ENCODE data around the gene UBE2F.
"Not testable (repeated sequence)": the region's sequence is repeated elsewhere in the genome, so short reads cannot be mapped to it uniquely, and the experiment has no call there.

Gene UBE2F

GRCh38 chr2:237942513-237942899, 24.3 kb upstream of the UBE2F start:
- no peak for DNase-seq (ENCODE audit: low read depth)
- no peak overlapping the region for H3K4me3 ChIP-seq (ENCODE audit: low read depth, low read length)

GRCh38 chr2:237943395-237944094, 23.3 kb upstream of the UBE2F start:
- no peak for DNase-seq (ENCODE audit: low read depth)
- no peak overlapping the region for H3K4me3 ChIP-seq (ENCODE audit: low read depth, low read length)

- no peak overlapping the region for H3K4me3 ChIP-seq (ENCODE audit: low read depth, low read length)
- DNase-seq (ENCODE audit: low read depth): no peak
Observed at GRCh38 chr2:237944302-237944701, 22.5 kb upstream of the UBE2F start.

GRCh38 chr2:237946423-237946822, 20.4 kb upstream of the UBE2F start:
- no peak overlapping the region for H3K4me3 ChIP-seq (ENCODE audit: low read depth, low read length)
- no peak for DNase-seq (ENCODE audit: low read depth)

- not testable (repeated sequence) for DNase-seq (ENCODE audit: low read depth); H3K4me3 ChIP-seq (ENCODE audit: low read depth, low read length)
Observed at GRCh38 chr2:237951354-237951753, 15.5 kb upstream of the UBE2F start.

- no peak overlapping the region for H3K4me3 ChIP-seq (ENCODE audit: low read depth, low read length)
- DNase-seq (ENCODE audit: low read depth): no peak
Observed at GRCh38 chr2:237951878-237952277, 14.9 kb upstream of the UBE2F start.

GRCh38 chr2:237952851-237953250, 14.0 kb upstream of the UBE2F start:
- no peak overlapping the region for H3K4me3 ChIP-seq (ENCODE audit: low read depth, low read length)
- no peak for DNase-seq (ENCODE audit: low read depth)

- H3K4me3 ChIP-seq (ENCODE audit: low read depth, low read length): peak overlapping the region; percentile 27
- no peak for DNase-seq (ENCODE audit: low read depth)
Observed at GRCh38 chr2:237955640-237956401, 11.0 kb upstream of the UBE2F start.

GRCh38 chr2:237956402-237956736, 10.4 kb upstream of the UBE2F start:
- peak overlapping the region; percentile 27 for H3K4me3 ChIP-seq (ENCODE audit: low read depth, low read length)
- DNase-seq (ENCODE audit: low read depth): no peak

- no peak overlapping the region for H3K4me3 ChIP-seq (ENCODE audit: low read depth, low read length)
- no peak for DNase-seq (ENCODE audit: low read depth)
Observed at GRCh38 chr2:237961637-237962036, 5.2 kb upstream of the UBE2F start.

GRCh38 chr2:237962432-237963084, 4.3 kb upstream of the UBE2F start:
- no peak overlapping the region for H3K4me3 ChIP-seq (ENCODE audit: low read depth, low read length)
- no peak for DNase-seq (ENCODE audit: low read depth)

- DNase-seq (ENCODE audit: low read depth); H3K4me3 ChIP-seq (ENCODE audit: low read depth, low read length): not testable (repeated sequence)
Observed at GRCh38 chr2:237963490-237963991, 3.3 kb upstream of the UBE2F start.

- H3K4me3 ChIP-seq (ENCODE audit: low read depth, low read length): no peak overlapping the region
- DNase-seq (ENCODE audit: low read depth): no peak
Observed at GRCh38 chr2:237964194-237964577, 2.6 kb upstream of the UBE2F start.

- H3K4me3 ChIP-seq (ENCODE audit: low read depth, low read length): no peak overlapping the region
- DNase-seq (ENCODE audit: low read depth): no peak
Observed at GRCh38 chr2:237964578-237965404, 2.0 kb upstream of the UBE2F start.

GRCh38 chr2:237965844-237966243, 970 bp upstream of the UBE2F start:
- peak overlapping the region; percentile 70 for H3K4me3 ChIP-seq (ENCODE audit: low read depth, low read length)

GRCh38 chr2:237966250-237966564, 607 bp upstream of the UBE2F start:
- H3K4me3 ChIP-seq (ENCODE audit: low read depth, low read length): peak overlapping the region; percentile 70
- no peak for DNase-seq (ENCODE audit: low read depth)

More at GRCh38 chr2:237965844-237966243, 970 bp upstream of the UBE2F start:
- DNase-seq (ENCODE audit: low read depth): not testable (repeated sequence)

GRCh38 chr2:237967463-237967951, 693 bp downstream of the UBE2F start:
- DNase-seq (ENCODE audit: low read depth): no peak
- peak overlapping the region; percentile 80 for H3K4me3 ChIP-seq (ENCODE audit: low read depth, low read length)

- peak; percentile 47 for DNase-seq (ENCODE audit: low read depth)
- peak overlapping the region; percentile 80 for H3K4me3 ChIP-seq (ENCODE audit: low read depth, low read length)
Observed at GRCh38 chr2:237968048-237968862, 1.4 kb downstream of the UBE2F start.

- H3K4me3 ChIP-seq (ENCODE audit: low read depth, low read length): no peak overlapping the region
- no peak for DNase-seq (ENCODE audit: low read depth)
Observed at GRCh38 chr2:237971661-237972060, 4.8 kb downstream of the UBE2F start.
